CD4-positive, alpha-beta memory T cell (primary cell): Measurements from ENCODE around the gene SGMS2. TPM values are rescaled to one million over a fixed set of nuclear protein-coding genes. Genes with fewer than 3 reads are reported as not detected.

Experiments used
- CTCF ChIA-PET: fragments of 350-600 bp; sonication (Branson Sonifier 250); formaldehyde crosslinking; loops from one replicate; lab custom pipeline; 2021; ENCODE audit warnings: inconsistent platforms; ENCODE audit not compliant: partially characterized antibody; lab: Charles Lee
- POLR2A ChIA-PET: fragments of 350-600 bp; sonication (Branson Sonifier 250); formaldehyde crosslinking; loops from one replicate; lab custom pipeline; 2021; ENCODE audit not compliant: partially characterized antibody; lab: Charles Lee
- DNase-seq, 5 donors: peaks; one replicate each; pipeline versions ENCODE4 v3.0.0 to v3.0.0-alpha.2; 2020 to 2022; ENCODE audit warnings: mixed read lengths in 1 of 5
- H3K27ac ChIP-seq: one replicate; pipeline ENCODE4 v1.7.0; 2013; ENCODE audit warnings: low read depth, low read length
- H3K27me3 ChIP-seq: 2 replicates; pipeline ENCODE4 v1.7.0; 2013; ENCODE audit warnings: mild to moderate bottlenecking, low read length, moderate library complexity; ENCODE audit not compliant: insufficient read depth
- H3K36me3 ChIP-seq: 2 replicates; pipeline ENCODE4 v1.7.0; 2013; ENCODE audit warnings: mild to moderate bottlenecking, low read length, moderate library complexity; ENCODE audit not compliant: insufficient read depth
- H3K4me1 ChIP-seq: 2 replicates; pipeline ENCODE4 v1.7.0; 2013; ENCODE audit warnings: mild to moderate bottlenecking, low read length, moderate library complexity; ENCODE audit not compliant: insufficient read depth
- H3K4me3 ChIP-seq, 2 donors: one replicate each; pipeline ENCODE4 v1.7.0; 2013; ENCODE audit warnings: low read length in 2 of 2, mild to moderate bottlenecking in 1 of 2
- H3K9me3 ChIP-seq, 2 donors: one replicate each; pipeline ENCODE4 v1.7.0; 2013; ENCODE audit warnings: low read length in 2 of 2, control low read depth in 1 of 2; ENCODE audit not compliant: control insufficient read depth in 1 of 2
- H3K27ac Mint-ChIP-seq, 7 donors: one replicate each; pipeline ENCODE4 v1.8.0; 2020 to 2021; ENCODE audit warnings: mixed read lengths in 7 of 7, mild to moderate bottlenecking in 6 of 7, inconsistent platforms in 3 of 7, moderate library complexity in 3 of 7
- H3K27me3 Mint-ChIP-seq, 2 donors: one replicate each; pipeline ENCODE4 v1.8.0; 2020 to 2021; ENCODE audit warnings: mixed read lengths in 2 of 2
- H3K36me3 Mint-ChIP-seq, 2 donors: one replicate each; pipeline ENCODE4 v1.8.0; 2020 to 2021; ENCODE audit warnings: mixed read lengths in 2 of 2, inconsistent platforms in 1 of 2, mild to moderate bottlenecking in 1 of 2
- H3K4me1 Mint-ChIP-seq, 4 donors: one replicate each; pipeline ENCODE4 v1.8.0; 2020 to 2021; ENCODE audit warnings: mixed read lengths in 4 of 4, mild to moderate bottlenecking in 1 of 4
- H3K4me3 Mint-ChIP-seq, 8 donors: one replicate each; pipeline ENCODE4 v1.8.0; 2020 to 2021; ENCODE audit warnings: mixed read lengths in 8 of 8, mild to moderate bottlenecking in 7 of 8, moderate library complexity in 6 of 8, inconsistent platforms in 3 of 8
- H3K9me3 Mint-ChIP-seq, 8 donors: one replicate each; pipeline ENCODE4 v1.8.0; 2020 to 2021; ENCODE audit warnings: mixed read lengths in 8 of 8, mild to moderate bottlenecking in 5 of 8, inconsistent platforms in 3 of 8, moderate library complexity in 1 of 8
- intact Hi-C: fragments of 100-400 bp; cut with micrococcal nuclease; formaldehyde crosslinking; loops from one replicate; pipeline ENCODE4 v1.15.1; 2023
- polyA plus RNA-seq, 2 donors: library from polyadenylated mRNA; unstranded; fragments of 300-500 nt; fragmentation: Illumina TruSeq; gene quantifications; one replicate each; pipeline ENCODE4 v1.2.3, GENCODE V29; 2021
- total RNA-seq, 2 experiments: library from RNA; stranded (reverse); gene quantifications; one replicate each; pipeline ENCODE4 v1.2.3, GENCODE V29; 2021

The SGMS2 gene
- total and polyA plus RNA-seq, 4 experiments from 2014 or later = 0.28 to 0.67 TPM; not detected in 2

- ChIA-PET CTCF (no interaction called here), POLR2A (no interaction called here)
- Mint-ChIP-seq H3K9me3 (peaks cover 0 to 4% (median under 1%) of the 10 kb centered on the region in 8 donors), H3K36me3 (no peaks in the 10 kb centered on the region), H3K4me3 (no peak overlapping the region), H3K27me3 (peaks cover 18 to 22% of the 10 kb centered on the region in 2 donors), H3K4me1 (no peaks in the 10 kb centered on the region), H3K27ac (no peak overlapping the region)
- Histone ChIP-seq H3K27ac (no peak overlapping the region), H3K4me3 (no peak overlapping the region), H3K4me1 (no peaks in the 10 kb centered on the region), H3K9me3 (no peaks in the 10 kb centered on the region), H3K27me3 (peaks cover 5% of the 10 kb centered on the region), H3K36me3 (no peaks in the 10 kb centered on the region)
- no peak for DNase-seq
- intact Hi-C loops = no loop called here
Observed at GRCh38 chr4:107799669-107800450, 24.9 kb upstream of the SGMS2 start.

GRCh38 chr4:107800706-107801105 is 24.0 kb upstream of the SGMS2 start:
- intact Hi-C loops = no loop called here
- H3K4me3 ChIP-seq = no peak overlapping the region
- peaks cover 20 to 22% of the 10 kb centered on the region in 2 donors for H3K27me3 Mint-ChIP-seq
- H3K27ac ChIP-seq = no peak overlapping the region
- no peaks in the 10 kb centered on the region for H3K4me1 ChIP-seq
- no peaks in the 10 kb centered on the region for H3K36me3 Mint-ChIP-seq
- no peaks in the 10 kb centered on the region for H3K27me3 ChIP-seq
- no peak for DNase-seq
- no peak overlapping the region for H3K4me3 Mint-ChIP-seq
- no peak overlapping the region for H3K27ac Mint-ChIP-seq
- H3K36me3 ChIP-seq = no peaks in the 10 kb centered on the region
- no peaks in the 10 kb centered on the region for H3K4me1 Mint-ChIP-seq
- H3K9me3 ChIP-seq = no peaks in the 10 kb centered on the region
- ChIA-PET POLR2A (no interaction called here), CTCF (no interaction called here)
- H3K9me3 Mint-ChIP-seq = peaks cover 0 to 4% (median 2%) of the 10 kb centered on the region in 8 donors

GRCh38 chr4:107801766-107802211 is 22.9 kb upstream of the SGMS2 start:
- no peak for DNase-seq
- Histone ChIP-seq H3K27ac (no peak overlapping the region), H3K36me3 (no peaks in the 10 kb centered on the region), H3K9me3 (no peaks in the 10 kb centered on the region), H3K27me3 (no peaks in the 10 kb centered on the region), H3K4me1 (no peaks in the 10 kb centered on the region), H3K4me3 (no peak overlapping the region)
- H3K36me3 Mint-ChIP-seq = no peaks in the 10 kb centered on the region
- peaks cover 15 to 16% of the 10 kb centered on the region in 2 donors for H3K27me3 Mint-ChIP-seq
- H3K9me3 Mint-ChIP-seq = peaks cover 0 to 4% (median 2%) of the 10 kb centered on the region in 8 donors
- POLR2A ChIA-PET = no interaction called here
- H3K4me3 Mint-ChIP-seq = no peak overlapping the region
- no peak overlapping the region for H3K27ac Mint-ChIP-seq
- CTCF ChIA-PET = interaction anchor here (0.5 kb wide), 1 partner anchor 770 kb away, joined by 4 read pairs; no protein-coding TSS in a partner anchor
- intact Hi-C loops = no loop called here
- H3K4me1 Mint-ChIP-seq = no peaks in the 10 kb centered on the region

- Mint-ChIP-seq H3K27ac (no peak overlapping the region), H3K36me3 (no peaks in the 10 kb centered on the region), H3K27me3 (peaks cover 15 to 19% of the 10 kb centered on the region in 2 donors), H3K4me1 (no peaks in the 10 kb centered on the region), H3K4me3 (no peak overlapping the region), H3K9me3 (peaks cover 0 to 6% (median 2%) of the 10 kb centered on the region in 8 donors)
- Histone ChIP-seq H3K27ac (no peak overlapping the region), H3K4me3 (no peak overlapping the region), H3K27me3 (no peaks in the 10 kb centered on the region), H3K36me3 (no peaks in the 10 kb centered on the region), H3K9me3 (no peaks in the 10 kb centered on the region), H3K4me1 (no peaks in the 10 kb centered on the region)
- intact Hi-C loops = no loop called here
- POLR2A ChIA-PET = no interaction called here
- DNase-seq = no peak
- CTCF ChIA-PET = no interaction called here
Observed at GRCh38 chr4:107804956-107805355, 19.8 kb upstream of the SGMS2 start.

- Mint-ChIP-seq H3K27ac (no peak overlapping the region), H3K36me3 (no peaks in the 10 kb centered on the region), H3K9me3 (peaks cover 0 to 6% (median 2%) of the 10 kb centered on the region in 8 donors), H3K27me3 (peaks cover 16 to 23% of the 10 kb centered on the region in 2 donors), H3K4me1 (no peaks in the 10 kb centered on the region), H3K4me3 (no peak overlapping the region)
- no peaks in the 10 kb centered on the region for H3K9me3 ChIP-seq
- intact Hi-C loops = no loop called here
- no peak overlapping the region for H3K27ac ChIP-seq
- CTCF ChIA-PET = no interaction called here
- no peaks in the 10 kb centered on the region for H3K4me1 ChIP-seq
- no peaks in the 10 kb centered on the region for H3K27me3 ChIP-seq
- no peak for DNase-seq
- H3K36me3 ChIP-seq = no peaks in the 10 kb centered on the region
- no peak overlapping the region for H3K4me3 ChIP-seq
- POLR2A ChIA-PET = no interaction called here
Observed at GRCh38 chr4:107806196-107806595, 18.5 kb upstream of the SGMS2 start.

GRCh38 chr4:107808572-107808971 is 16.2 kb upstream of the SGMS2 start:
- Histone ChIP-seq H3K27me3 (no peaks in the 10 kb centered on the region), H3K27ac (no peak overlapping the region), H3K36me3 (no peaks in the 10 kb centered on the region), H3K9me3 (no peaks in the 10 kb centered on the region), H3K4me1 (no peaks in the 10 kb centered on the region), H3K4me3 (no peak overlapping the region)
- DNase-seq = no peak
- H3K4me3 Mint-ChIP-seq = no peak overlapping the region
- peaks cover 11 to 20% of the 10 kb centered on the region in 2 donors for H3K27me3 Mint-ChIP-seq
- H3K36me3 Mint-ChIP-seq = no peaks in the 10 kb centered on the region
- peaks cover 0 to 4% (median 0%) of the 10 kb centered on the region in 8 donors for H3K9me3 Mint-ChIP-seq
- no peaks in the 10 kb centered on the region for H3K4me1 Mint-ChIP-seq
- intact Hi-C loops = no loop called here
- ChIA-PET POLR2A (no interaction called here), CTCF (no interaction called here)
- no peak overlapping the region for H3K27ac Mint-ChIP-seq

GRCh38 chr4:107809210-107809609 is 15.5 kb upstream of the SGMS2 start:
- Mint-ChIP-seq H3K4me1 (no peaks in the 10 kb centered on the region), H3K27ac (no peak overlapping the region), H3K36me3 (no peaks in the 10 kb centered on the region), H3K27me3 (peaks cover 8 to 18% of the 10 kb centered on the region in 2 donors), H3K9me3 (peaks cover 0 to 2% (median 0%) of the 10 kb centered on the region in 8 donors), H3K4me3 (no peak overlapping the region)
- no peak for DNase-seq
- no peaks in the 10 kb centered on the region for H3K27me3 ChIP-seq
- H3K27ac ChIP-seq = no peak overlapping the region
- no peaks in the 10 kb centered on the region for H3K4me1 ChIP-seq
- no peaks in the 10 kb centered on the region for H3K9me3 ChIP-seq
- H3K4me3 ChIP-seq = no peak overlapping the region
- intact Hi-C loops = no loop called here
- CTCF ChIA-PET = no interaction called here
- POLR2A ChIA-PET = no interaction called here
- no peaks in the 10 kb centered on the region for H3K36me3 ChIP-seq
